T-cell (primary cell): ENCODE data around the gene DPP4. TPM values are rescaled to one million over a fixed set of nuclear protein-coding genes. Genes with fewer than 3 reads are reported as not detected.
A peak's percentile ranks its signal among the peaks of the same experiment; 100 is the strongest.

Source experiments
- ATAC-seq, 4 experiments: fragments of 200-7000 bp in 3 of 4; fragments of 150-1000 bp in 1 of 4; cut with Tn5 transposase; replicated peaks in 1 of 4; 1 replicate in 3 of 4; 2 replicates in 1 of 4; pipeline ENCODE4 v1.10.0; 2021; ENCODE audit warnings: moderate library complexity in 3 of 4, mild to moderate bottlenecking in 2 of 4, moderate number of reproducible peaks in 1 of 4
- CTCF ChIA-PET, 2 donors: fragments of 300-600 bp; sonication (Branson Sonifier 250); formaldehyde crosslinking; loops; one replicate each; lab custom pipeline; 2022; ENCODE audit warnings: antibody characterized with exemption in 2 of 2; lab: Charles Lee
- POLR2A ChIA-PET, 2 donors: fragments of 300-600 bp; sonication (Branson Sonifier 250); formaldehyde crosslinking; loops; one replicate each; lab custom pipeline; 2022; ENCODE audit warnings: antibody characterized with exemption in 2 of 2; lab: Charles Lee
- DNase-seq, 35 experiments: peaks; one replicate each; pipeline versions ENCODE4 v3.0.0 to v3.0.0-alpha.2; 2013 to 2023
- H3K27ac ChIP-seq: one replicate; pipeline ENCODE4 v1.5.1; 2013; ENCODE audit warnings: low read length
- H3K27me3 ChIP-seq, 2 experiments: replicated peaks in 1 of 2; 1 replicate in 1 of 2; 2 replicates in 1 of 2; pipeline versions ENCODE4 v1.6.1 to v1.7.0; 2013; ENCODE audit warnings: low read length in 1 of 2, mixed read lengths in 1 of 2; ENCODE audit not compliant: control insufficient read depth in 2 of 2, insufficient read depth in 2 of 2; ENCODE audit errors: extremely low read depth in 1 of 2
- H3K36me3 ChIP-seq, 2 donors: 1 replicate in 1 of 2; 2 replicates in 1 of 2; pipeline versions ENCODE4 v1.6.1 to v1.7.0; 2013; ENCODE audit warnings: low read length in 1 of 2; ENCODE audit not compliant: control insufficient read depth in 2 of 2, insufficient read depth in 1 of 2; ENCODE audit errors: extremely low read depth in 1 of 2
- H3K4me1 ChIP-seq, 2 experiments: 1 replicate in 1 of 2; 2 replicates in 1 of 2; pipeline versions ENCODE4 v1.6.1 to v1.7.0; 2013; ENCODE audit warnings: low read length in 2 of 2, mixed read lengths in 1 of 2; ENCODE audit not compliant: insufficient read depth in 2 of 2, control insufficient read depth in 1 of 2; ENCODE audit errors: extremely low read depth in 1 of 2
- H3K4me3 ChIP-seq, 2 donors: 1 replicate in 1 of 2; 2 replicates in 1 of 2; pipeline versions ENCODE4 v1.5.1 to v1.7.0; 2013; ENCODE audit warnings: mild to moderate bottlenecking in 2 of 2, low read length in 1 of 2, moderate library complexity in 1 of 2; ENCODE audit not compliant: control insufficient read depth in 1 of 2; ENCODE audit errors: extremely low read depth in 1 of 2
- H3K9me3 ChIP-seq: 2 replicates; pipeline ENCODE4 v1.7.0; 2013
- H3K27ac Mint-ChIP-seq, 2 donors: one replicate each; pipeline ENCODE4 v1.8.0; 2020 to 2021; ENCODE audit warnings: mild to moderate bottlenecking in 2 of 2, mixed read lengths in 2 of 2
- H3K27me3 Mint-ChIP-seq, 2 donors: one replicate each; pipeline ENCODE4 v1.8.0; 2021 to 2022; ENCODE audit warnings: mixed read lengths in 2 of 2
- H3K36me3 Mint-ChIP-seq: one replicate; pipeline ENCODE4 v1.8.0; 2021; ENCODE audit warnings: mixed read lengths
- H3K4me1 Mint-ChIP-seq, 3 donors: one replicate each; pipeline ENCODE4 v1.8.0; 2020 to 2022; ENCODE audit warnings: mixed read lengths in 3 of 3, mild to moderate bottlenecking in 1 of 3
- H3K4me3 Mint-ChIP-seq, 3 donors: one replicate each; pipeline ENCODE4 v1.8.0; 2020 to 2022; ENCODE audit warnings: mild to moderate bottlenecking in 3 of 3, mixed read lengths in 3 of 3, moderate library complexity in 3 of 3
- H3K9me3 Mint-ChIP-seq, 3 donors: one replicate each; pipeline ENCODE4 v1.8.0; 2020 to 2022; ENCODE audit warnings: mixed read lengths in 3 of 3
- WGBS: methylation state at CpG from one replicate; pipeline ENCODE4 v1.1.5; 2013; ENCODE audit warnings: missing lambda C conversion rate; ENCODE audit not compliant: insufficient coverage; 5-methylcytosine and 5-hydroxymethylcytosine counted together
- total RNA-seq, 35 experiments: library from RNA in 6 of 35; stranded (reverse) in 6 of 35; fragments of 120-200 nt in 1 of 35; gene quantifications; one replicate each; pipeline versions ENCODE4 v1.2.1 to v1.2.4 and lab custom pipeline; 2013 to 2026

DPP4 gene
- total RNA-seq, 5 donors from 2014 or later (not counting 1 experiment from before 2014, with no cell fraction given): 30.1 to 47.7 (median 37.9) TPM

- H3K36me3 Mint-ChIP-seq: no peaks in the 10 kb centered on the region
- ChIA-PET CTCF (interaction anchor here in 1 of 2 donors (1.2 to 1.7 kb wide), 3 partner anchors 9 to 17 kb away, joined by 3 to 4 read pairs (median 3); no protein-coding TSS in a partner anchor), POLR2A (no interaction called here)
- DNase-seq (no peak), ATAC-seq (no peak)
- H3K4me1 ChIP-seq: no peaks in the 10 kb centered on the region
- H3K27ac Mint-ChIP-seq: peak overlapping the region in 1 of 2 donors; percentile 61
- H3K4me3 Mint-ChIP-seq: no peak overlapping the region
- no peak overlapping the region for H3K4me3 ChIP-seq
- no peaks in the 10 kb centered on the region for H3K9me3 ChIP-seq
- H3K9me3 Mint-ChIP-seq: peaks cover 0 to 4% (median 0%) of the 10 kb centered on the region in 3 donors
- peaks cover 9 to 22% (median 19%) of the 10 kb centered on the region in 3 donors for H3K4me1 Mint-ChIP-seq
- H3K27ac ChIP-seq: no peak overlapping the region
- H3K36me3 ChIP-seq: no peaks in the 10 kb centered on the region
- H3K27me3 ChIP-seq: no peaks in the 10 kb centered on the region
- H3K27me3 Mint-ChIP-seq: no peaks in the 10 kb centered on the region
- WGBS: 94% methylated on average over 6 of the region's 9 CpGs
Measured at GRCh38 chr2:161971551-161971950, 102.5 kb downstream of the DPP4 start.

- CTCF ChIA-PET: interaction anchor here in 1 of 2 donors (1.1 kb wide), 1 partner anchor 8 kb away, joined by 4 read pairs; no protein-coding TSS in a partner anchor
- Mint-ChIP-seq H3K27ac (no peak overlapping the region), H3K27me3 (no peaks in the 10 kb centered on the region), H3K9me3 (peaks cover 0 to 4% (median 0%) of the 10 kb centered on the region in 3 donors), H3K4me1 (peaks cover 3 to 12% (median 6%) of the 10 kb centered on the region in 3 donors), H3K36me3 (no peaks in the 10 kb centered on the region), H3K4me3 (no peak overlapping the region)
- WGBS: no CpG with 5 or more reads among the region's 1 CpG
- no peaks in the 10 kb centered on the region for H3K27me3 ChIP-seq
- no peak overlapping the region for H3K4me3 ChIP-seq
- ATAC-seq (no peak), DNase-seq (no peak)
- H3K4me1 ChIP-seq: no peaks in the 10 kb centered on the region
- no peaks in the 10 kb centered on the region for H3K36me3 ChIP-seq
- H3K9me3 ChIP-seq: no peaks in the 10 kb centered on the region
- POLR2A ChIA-PET: interaction anchor here (0.6 kb wide), 2 partner anchors 41 to 1132 kb away, joined by 3 to 5 read pairs; no protein-coding TSS in a partner anchor
- H3K27ac ChIP-seq: no peak overlapping the region
Measured at GRCh38 chr2:161969159-161969558, 104.9 kb downstream of the DPP4 start.

- no peaks in the 10 kb centered on the region for H3K36me3 Mint-ChIP-seq
- POLR2A ChIA-PET: no interaction called here
- no peak overlapping the region for H3K4me3 Mint-ChIP-seq
- ATAC-seq (no peak), DNase-seq (no peak)
- no peaks in the 10 kb centered on the region for H3K27me3 Mint-ChIP-seq
- H3K4me1 ChIP-seq: no peaks in the 10 kb centered on the region
- no peak overlapping the region for H3K27ac ChIP-seq
- no peaks in the 10 kb centered on the region for H3K27me3 ChIP-seq
- no peak overlapping the region for H3K4me3 ChIP-seq
- no peak overlapping the region for H3K27ac Mint-ChIP-seq
- no peaks in the 10 kb centered on the region for H3K36me3 ChIP-seq
- WGBS: no CpG with 5 or more reads among the region's 1 CpG
- H3K9me3 Mint-ChIP-seq: peaks cover 0 to 4% (median 0%) of the 10 kb centered on the region in 3 donors
- H3K4me1 Mint-ChIP-seq: peaks cover 0 to 4% (median 0%) of the 10 kb centered on the region in 3 donors
- H3K9me3 ChIP-seq: no peaks in the 10 kb centered on the region
- CTCF ChIA-PET: no interaction called here
Measured at GRCh38 chr2:161965994-161966393, 108.0 kb downstream of the DPP4 start.

GRCh38 chr2:161964160-161964559 lies 109.9 kb downstream of the DPP4 start:
- Histone ChIP-seq H3K36me3 (no peaks in the 10 kb centered on the region), H3K4me1 (no peaks in the 10 kb centered on the region), H3K27ac (no peak overlapping the region), H3K4me3 (no peak overlapping the region), H3K9me3 (no peaks in the 10 kb centered on the region), H3K27me3 (no peaks in the 10 kb centered on the region)
- DNase-seq (no peak), ATAC-seq (no peak)
- H3K4me1 Mint-ChIP-seq: peaks cover 0 to 5% (median 4%) of the 10 kb centered on the region in 3 donors
- no peaks in the 10 kb centered on the region for H3K36me3 Mint-ChIP-seq
- no peak overlapping the region for H3K27ac Mint-ChIP-seq
- CTCF ChIA-PET: interaction anchor here in 1 of 2 donors (0.6 kb wide), 1 partner anchor 971 kb away, joined by 3 read pairs; no protein-coding TSS in a partner anchor
- POLR2A ChIA-PET: no interaction called here
- H3K4me3 Mint-ChIP-seq: no peak overlapping the region
- no peaks in the 10 kb centered on the region for H3K9me3 Mint-ChIP-seq
- no CpG with 5 or more reads among the region's 4 CpGs for WGBS
- H3K27me3 Mint-ChIP-seq: no peaks in the 10 kb centered on the region

- H3K4me3 ChIP-seq: no peak overlapping the region
- no peaks in the 10 kb centered on the region for H3K27me3 ChIP-seq
- Mint-ChIP-seq H3K4me3 (no peak overlapping the region), H3K4me1 (peaks cover 6 to 11% (median 8%) of the 10 kb centered on the region in 3 donors), H3K36me3 (no peaks in the 10 kb centered on the region), H3K27ac (no peak overlapping the region), H3K9me3 (no peaks in the 10 kb centered on the region), H3K27me3 (no peaks in the 10 kb centered on the region)
- H3K27ac ChIP-seq: no peak overlapping the region
- ATAC-seq (no peak), DNase-seq (no peak)
- ChIA-PET CTCF (no interaction called here), POLR2A (interaction anchor here in 1 of 2 donors (0.6 kb wide), 1 partner anchor 38 kb away, joined by 3 read pairs; no protein-coding TSS in a partner anchor)
- no peaks in the 10 kb centered on the region for H3K36me3 ChIP-seq
- H3K4me1 ChIP-seq: peaks cover 0 to 1% of the 10 kb centered on the region in 2 experiments
- no peaks in the 10 kb centered on the region for H3K9me3 ChIP-seq
Measured at GRCh38 chr2:161962160-161962559, 111.9 kb downstream of the DPP4 start.

- Mint-ChIP-seq H3K4me3 (no peak overlapping the region), H3K4me1 (peaks cover 17 to 19% (median 19%) of the 10 kb centered on the region in 3 donors), H3K27ac (no peak overlapping the region), H3K27me3 (no peaks in the 10 kb centered on the region), H3K36me3 (no peaks in the 10 kb centered on the region), H3K9me3 (no peaks in the 10 kb centered on the region)
- Histone ChIP-seq H3K4me1 (peaks cover 8 to 9% of the 10 kb centered on the region in 2 experiments), H3K27ac (no peak overlapping the region), H3K36me3 (no peaks in the 10 kb centered on the region), H3K27me3 (no peaks in the 10 kb centered on the region), H3K9me3 (no peaks in the 10 kb centered on the region), H3K4me3 (no peak overlapping the region)
- ATAC-seq (no peak), DNase-seq (no peak)
- CTCF ChIA-PET: interaction anchor here in 1 of 2 donors (0.6 kb wide), 1 partner anchor 57 kb away, joined by 3 read pairs; no protein-coding TSS in a partner anchor
- WGBS: 88% methylated on average over 1 of the region's 2 CpGs
- POLR2A ChIA-PET: interaction anchor here in 1 of 2 donors (0.6 kb wide), 1 partner anchor 13 kb away, joined by 6 read pairs; no protein-coding TSS in a partner anchor
Measured at GRCh38 chr2:161961061-161961460, 113.0 kb downstream of the DPP4 start.
